Muscle layer of duodenum (tissue), 2 donors: Measurements from ENCODE around the gene KRTAP2-4.
"Not testable (repeated sequence)": the region's sequence is repeated elsewhere in the genome, so short reads cannot be mapped to it uniquely, and the experiment has no call there.

ENCODE experiments used
- H3K27ac ChIP-seq: one replicate; pipeline ENCODE4 v1.7.0; 2013; ENCODE audit warnings: mild to moderate bottlenecking, low read length
- H3K27me3 ChIP-seq: one replicate; pipeline ENCODE4 v1.7.0; 2013; ENCODE audit warnings: low read depth, mild to moderate bottlenecking, control low read depth, low read length
- H3K36me3 ChIP-seq, 2 donors: one replicate each; pipeline ENCODE4 v1.7.0; 2013; ENCODE audit warnings: low read length in 2 of 2, control low read depth in 1 of 2, mild to moderate bottlenecking in 1 of 2; ENCODE audit not compliant: insufficient read depth in 2 of 2, control insufficient read depth in 1 of 2
- H3K4me1 ChIP-seq, 2 donors: one replicate each; pipeline ENCODE4 v1.7.0; 2013; ENCODE audit warnings: low read length in 2 of 2, mild to moderate bottlenecking in 2 of 2, control low read depth in 1 of 2, moderate library complexity in 1 of 2; ENCODE audit not compliant: insufficient read depth in 2 of 2, control insufficient read depth in 1 of 2
- H3K4me3 ChIP-seq, 2 donors: one replicate each; pipeline ENCODE4 v1.7.0; 2013; ENCODE audit warnings: low read length in 2 of 2, low read depth in 1 of 2, mild to moderate bottlenecking in 1 of 2
- H3K9me3 ChIP-seq, 2 donors: one replicate each; pipeline ENCODE4 v1.7.0; 2013; ENCODE audit warnings: low read length in 2 of 2, control low read depth in 1 of 2, mild to moderate bottlenecking in 1 of 2; ENCODE audit not compliant: control insufficient read depth in 1 of 2
- donor health status: healthy.

Gene KRTAP2-4

DNA sequence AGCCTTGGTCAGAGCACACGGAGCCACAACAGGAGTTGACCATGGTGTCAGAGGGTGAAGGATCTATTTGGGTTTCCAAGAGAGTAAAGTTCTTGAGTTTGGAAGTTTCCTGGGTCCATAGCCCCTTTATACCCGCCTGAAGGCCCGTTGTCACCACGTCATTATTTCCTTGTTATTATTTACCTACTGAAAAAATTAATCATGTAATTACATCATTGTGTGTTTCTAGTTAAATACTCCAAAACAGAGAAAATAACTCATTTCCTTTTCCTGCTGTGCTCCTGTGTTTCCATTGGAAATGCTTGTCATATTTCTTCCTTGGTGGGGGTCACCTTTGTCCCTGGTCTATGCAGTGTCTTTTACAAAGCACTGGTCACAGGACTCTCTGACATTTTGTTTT is 32.4 kb upstream of the KRTAP2-4 start, which contains the start of gene KRTAP4-8:
Gene KRTAP4-8, minus strand, starts transcription at position 101 of the 400 bp plus-strand sequence. Its CDS starts 58 bp downstream, at position 43.
- Histone ChIP-seq H3K4me1 (no peaks in the 10 kb centered on the region), H3K27me3 (no peaks in the 10 kb centered on the region), H3K36me3 (no peaks in the 10 kb centered on the region)

DNA sequence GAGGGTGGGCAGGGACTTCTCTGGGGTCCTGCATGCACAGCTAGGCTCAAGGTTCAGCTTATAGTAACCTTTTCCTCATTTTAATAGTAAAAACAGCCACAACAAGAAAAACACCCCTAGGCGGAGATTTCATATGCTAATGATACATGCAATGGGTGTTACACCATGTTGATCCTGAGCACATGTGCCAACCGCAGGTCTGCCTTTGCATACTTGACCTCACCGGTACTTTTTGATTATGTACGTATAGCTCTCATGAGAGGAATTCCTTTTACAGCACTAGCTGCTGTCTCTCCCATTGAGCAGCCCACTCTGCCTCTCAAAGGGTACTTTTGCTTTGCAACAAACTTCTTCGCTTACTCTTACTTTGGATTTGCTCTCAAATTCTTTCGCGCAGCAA is 30.4 kb upstream of the KRTAP2-4 start:
- Histone ChIP-seq H3K27me3 (no peaks in the 10 kb centered on the region), H3K4me3 (no peak overlapping the region), H3K27ac (no peak overlapping the region), H3K4me1 (no peaks in the 10 kb centered on the region), H3K9me3 (no peaks in the 10 kb centered on the region), H3K36me3 (no peaks in the 10 kb centered on the region)

More for the DNA sequence above, 32.4 kb upstream of the KRTAP2-4 start, which contains the start of gene KRTAP4-8:
- no peak within 1 kb of the TSS for H3K4me3 ChIP-seq
- no peaks in the 10 kb centered on the region for H3K9me3 ChIP-seq
- no peak within 1 kb of the TSS for H3K27ac ChIP-seq

DNA sequence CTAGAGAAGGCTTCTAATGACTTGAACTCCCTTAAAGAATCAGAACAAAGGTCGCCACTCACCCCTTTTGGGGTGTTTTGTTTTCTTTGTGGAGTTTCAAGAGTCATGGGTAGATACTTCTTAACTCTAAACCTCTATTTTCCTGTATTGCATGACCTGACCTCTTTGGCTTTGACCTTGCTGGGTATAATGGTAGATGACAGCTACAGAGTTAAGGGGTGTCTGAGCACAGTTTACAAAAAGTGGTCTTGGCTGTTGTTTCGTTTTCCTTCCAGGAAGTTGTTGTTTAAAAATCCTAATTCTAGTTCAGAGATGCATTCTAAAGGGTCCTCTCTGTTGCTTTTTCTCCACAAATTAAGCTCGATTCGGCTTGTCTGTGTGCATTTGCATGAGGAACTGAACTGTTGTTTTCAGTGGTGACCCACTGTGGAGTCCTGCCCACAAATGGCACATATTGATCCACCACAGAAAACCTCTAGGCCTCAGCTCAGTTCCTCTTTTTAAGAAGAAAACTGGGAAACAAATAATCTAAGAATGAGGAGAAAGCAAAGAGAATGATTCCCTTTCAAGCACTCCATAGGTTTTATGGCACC is 23.2 kb upstream of the KRTAP2-4 start:
- H3K4me3 ChIP-seq, H3K36me3 ChIP-seq, H3K27ac ChIP-seq, H3K9me3 ChIP-seq, H3K27me3 ChIP-seq, H3K4me1 ChIP-seq: not testable (repeated sequence)

DNA sequence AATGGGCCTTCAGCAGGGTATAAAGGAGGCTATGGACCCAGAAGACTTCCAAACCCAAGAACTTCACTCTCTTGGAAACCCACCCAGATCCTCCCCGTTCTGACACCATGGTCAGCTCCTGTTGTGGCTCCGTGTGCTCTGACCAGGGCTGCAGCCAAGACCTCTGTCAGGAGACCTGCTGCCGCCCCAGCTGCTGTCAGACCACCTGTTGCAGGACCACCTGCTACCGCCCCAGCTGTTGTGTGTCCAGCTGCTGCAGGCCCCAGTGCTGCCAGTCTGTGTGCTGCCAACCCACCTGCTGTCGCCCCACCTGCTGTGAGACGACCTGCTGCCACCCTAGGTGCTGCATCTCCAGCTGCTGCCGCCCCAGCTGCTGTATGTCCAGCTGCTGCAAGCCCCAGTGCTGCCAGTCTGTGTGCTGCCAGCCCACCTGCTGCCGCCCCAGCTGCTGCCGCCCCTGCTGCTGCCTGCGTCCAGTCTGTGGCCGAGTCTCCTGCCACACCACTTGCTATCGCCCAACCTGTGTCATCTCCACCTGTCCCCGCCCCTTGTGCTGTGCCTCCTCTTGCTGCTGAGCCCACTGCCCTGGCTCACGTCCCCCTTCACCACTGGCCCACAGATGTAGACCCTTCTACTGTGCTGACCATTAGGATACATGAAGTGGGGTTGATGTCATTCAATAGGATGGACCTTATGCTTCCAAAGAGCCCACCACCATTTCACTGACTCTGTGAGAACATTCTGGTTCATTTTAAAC is 18.6 kb upstream of the KRTAP2-4 start, which contains the start of gene KRTAP4-7:
Gene KRTAP4-7, plus strand, starts transcription at position 51 of the 757 bp plus-strand sequence. Its CDS starts 57 bp downstream, at position 108.
- not testable (repeated sequence) for H3K4me3 ChIP-seq, H3K36me3 ChIP-seq, H3K27me3 ChIP-seq, H3K9me3 ChIP-seq, H3K27ac ChIP-seq, H3K4me1 ChIP-seq

DNA sequence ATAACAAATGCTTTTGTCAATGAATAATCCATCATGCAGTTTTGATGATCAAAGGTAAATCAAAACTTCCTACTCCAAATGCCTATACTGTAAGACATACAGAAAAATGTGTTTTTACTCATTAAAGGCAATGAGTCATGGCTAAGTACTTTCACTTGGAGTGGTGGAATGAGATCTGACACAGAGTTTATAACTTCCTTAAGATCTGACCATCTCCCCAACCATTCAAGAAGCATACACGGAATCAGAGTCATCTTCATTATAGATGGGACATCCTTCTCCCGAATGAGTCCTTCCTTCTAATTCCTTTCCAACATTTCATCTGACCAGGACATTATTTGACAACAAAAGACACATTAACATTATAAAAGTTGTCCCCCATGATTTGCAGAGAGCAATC is 17.7 kb upstream of the KRTAP2-4 start:
- not testable (repeated sequence) for H3K27me3 ChIP-seq, H3K4me1 ChIP-seq, H3K36me3 ChIP-seq, H3K4me3 ChIP-seq, H3K27ac ChIP-seq, H3K9me3 ChIP-seq

DNA sequence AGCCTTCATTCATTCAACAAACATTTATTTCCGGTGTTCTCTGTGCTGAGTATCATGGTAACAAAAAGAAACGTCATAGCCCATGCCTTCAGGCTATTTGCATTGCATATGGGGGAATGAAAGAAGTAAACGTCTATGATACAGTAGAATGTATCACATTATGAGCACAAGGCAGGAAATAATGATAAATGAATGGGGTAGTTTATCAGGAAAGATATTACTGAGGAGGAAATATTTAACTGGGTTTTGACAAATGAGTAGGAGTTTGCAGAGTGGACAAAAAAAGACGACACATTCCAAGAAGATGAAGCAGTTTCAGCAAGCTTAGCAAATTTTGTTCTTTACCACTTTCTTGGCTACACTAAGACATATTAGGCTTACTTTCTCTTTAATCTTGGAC is 16.9 kb upstream of the KRTAP2-4 start:
- Histone ChIP-seq H3K4me1 (no peaks in the 10 kb centered on the region), H3K9me3 (no peaks in the 10 kb centered on the region), H3K4me3 (no peak overlapping the region), H3K27me3 (no peaks in the 10 kb centered on the region), H3K36me3 (no peaks in the 10 kb centered on the region), H3K27ac (no peak overlapping the region)

DNA sequence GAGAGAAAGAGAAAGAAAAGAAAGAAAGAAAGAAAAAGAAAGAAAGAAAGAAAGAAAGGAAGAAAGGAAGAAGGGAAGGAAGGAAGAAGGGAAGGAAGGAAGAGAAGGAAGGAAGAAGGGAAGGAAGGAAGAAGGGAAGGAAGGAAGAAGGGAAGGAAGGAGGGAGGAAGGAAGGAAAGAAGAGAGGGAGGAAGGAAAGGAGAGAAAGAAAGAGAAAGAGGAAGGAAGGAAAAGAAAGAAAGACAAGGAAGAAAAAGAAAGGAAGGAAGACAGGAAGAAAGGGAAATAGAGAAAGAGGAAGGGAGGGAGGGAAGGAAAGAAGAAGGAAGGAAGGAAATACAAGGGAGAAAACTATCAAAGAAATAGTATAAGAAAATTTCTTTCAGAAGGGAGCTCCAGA is 11.1 kb upstream of the KRTAP2-4 start:
- H3K27ac ChIP-seq: no peak overlapping the region
- no peak overlapping the region for H3K4me3 ChIP-seq
- no peaks in the 10 kb centered on the region for H3K27me3 ChIP-seq
- no peaks in the 10 kb centered on the region for H3K36me3 ChIP-seq
- no peaks in the 10 kb centered on the region for H3K9me3 ChIP-seq
- no peaks in the 10 kb centered on the region for H3K4me1 ChIP-seq

- Histone ChIP-seq H3K4me3 (no peak overlapping the region), H3K4me1 (no peaks in the 10 kb centered on the region), H3K27ac (no peak overlapping the region), H3K9me3 (no peaks in the 10 kb centered on the region), H3K27me3 (no peaks in the 10 kb centered on the region), H3K36me3 (no peaks in the 10 kb centered on the region)
Observed at GRCh38 chr17:41073676-41074075, 8.0 kb upstream of the KRTAP2-4 start.

DNA sequence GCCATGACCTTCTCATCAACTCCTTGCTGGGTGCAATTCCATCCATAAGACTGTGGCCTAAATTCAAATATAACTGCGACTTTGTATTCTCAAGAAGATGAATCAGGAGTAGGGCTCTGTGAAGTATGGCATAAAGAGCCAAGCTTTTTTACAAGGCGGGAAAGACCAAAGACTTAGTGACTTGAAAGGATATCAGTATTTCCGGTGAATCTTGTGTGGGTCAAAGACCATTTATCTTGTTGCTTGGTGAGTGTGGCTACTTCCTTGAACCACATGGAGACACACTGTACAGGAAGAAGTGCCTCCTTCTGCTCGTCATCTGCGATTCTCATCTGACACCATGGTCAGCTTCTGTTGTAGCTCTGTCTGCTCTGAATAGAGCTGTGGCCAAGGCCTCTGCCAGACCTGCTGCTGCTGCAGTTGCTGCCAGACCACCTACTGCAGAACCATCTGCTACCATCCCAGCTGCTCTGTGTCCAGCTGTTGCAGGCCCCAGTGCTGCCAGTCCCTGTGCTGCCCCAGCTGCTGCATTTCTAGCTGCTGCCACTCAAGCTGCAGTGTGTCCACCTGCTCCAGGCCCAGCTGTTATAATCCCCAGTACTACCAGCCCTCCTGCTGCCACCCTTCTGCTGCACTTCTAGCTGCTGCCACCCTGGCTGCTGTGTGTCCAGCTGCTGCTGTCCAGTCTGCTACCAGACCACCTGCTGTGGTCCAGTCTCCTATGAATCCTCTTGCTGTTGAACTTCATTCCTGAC is 6.1 kb upstream of the KRTAP2-4 start:
- Histone ChIP-seq H3K4me3 (no peak overlapping the region), H3K36me3 (no peaks in the 10 kb centered on the region), H3K27ac (no peak overlapping the region), H3K9me3 (no peaks in the 10 kb centered on the region), H3K27me3 (no peaks in the 10 kb centered on the region), H3K4me1 (no peaks in the 10 kb centered on the region)

DNA sequence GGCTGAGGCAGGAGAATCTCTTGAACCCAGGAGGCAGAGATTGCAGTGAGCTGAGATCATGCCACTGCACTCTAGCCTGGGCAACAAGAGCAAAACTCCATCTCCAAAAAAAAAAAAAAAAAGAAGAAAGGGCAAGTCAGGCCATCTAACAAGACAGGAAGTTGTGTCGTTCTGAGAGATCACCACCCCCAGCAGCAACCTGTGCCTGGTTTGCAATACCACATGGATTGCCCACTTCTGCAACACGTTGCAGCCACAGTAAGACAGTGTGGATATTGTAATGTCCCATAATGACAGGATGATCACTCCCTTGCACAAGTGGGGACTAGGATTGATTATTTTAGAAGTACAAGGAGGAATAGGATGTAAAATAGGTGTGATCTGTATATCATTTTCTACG is 3.4 kb upstream of the KRTAP2-4 start:
- Histone ChIP-seq H3K9me3 (no peaks in the 10 kb centered on the region), H3K4me1 (no peaks in the 10 kb centered on the region)

GRCh38 chr17:41067281-41067680 is 1.6 kb upstream of the KRTAP2-4 start:
- no peak overlapping the region for H3K4me3 ChIP-seq
- H3K27ac ChIP-seq: no peak overlapping the region
- no peaks in the 10 kb centered on the region for H3K4me1 ChIP-seq
- no peaks in the 10 kb centered on the region for H3K27me3 ChIP-seq
- no peaks in the 10 kb centered on the region for H3K36me3 ChIP-seq
- H3K9me3 ChIP-seq: no peaks in the 10 kb centered on the region

More for the DNA sequence above, 3.4 kb upstream of the KRTAP2-4 start:
- no peak overlapping the region for H3K27ac ChIP-seq
- H3K27me3 ChIP-seq: no peaks in the 10 kb centered on the region
- no peak overlapping the region for H3K4me3 ChIP-seq
- no peaks in the 10 kb centered on the region for H3K36me3 ChIP-seq
